Measurements from ENCODE around the gene HAL. TPM values are rescaled to one million over a fixed set of nuclear protein-coding genes. Genes with fewer than 3 reads are reported as not detected.
A peak's percentile ranks its signal among the peaks of the same experiment; 100 is the strongest.

The HAL gene
- total and polyA plus RNA-seq, 2 of the 13 experiments (the other 11 are each of a cell fraction or from before 2014, with no cell fraction given): 0.89 to 37.8 TPM

DNA sequence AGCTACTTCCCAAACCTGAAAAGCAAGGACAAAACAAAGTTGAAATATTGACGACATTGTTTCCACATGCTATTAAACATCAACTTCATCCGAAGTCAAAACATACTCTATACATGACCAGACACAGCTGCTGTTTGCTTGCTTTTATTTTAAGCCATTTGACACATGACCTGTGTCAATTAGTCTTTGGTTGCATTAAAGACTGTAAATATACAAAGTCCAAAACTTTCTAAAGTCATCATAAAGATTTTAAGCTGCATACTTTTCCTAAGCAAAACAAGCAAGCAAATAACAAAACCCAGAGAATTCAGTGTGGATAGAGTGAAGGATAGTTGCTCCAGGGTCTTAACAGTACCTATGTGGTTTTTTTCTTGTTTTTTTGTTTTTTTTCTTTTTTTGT, 21.8 kb downstream of the HAL start (continued):
- no peak for TF ChIP-seq NFKB2 (CRISPR knock-in tag; IDR thresholded peaks at IDR 0.05; ENCODE audit: borderline replicate concordance)
- TF ChIP-seq, protein P1, sequence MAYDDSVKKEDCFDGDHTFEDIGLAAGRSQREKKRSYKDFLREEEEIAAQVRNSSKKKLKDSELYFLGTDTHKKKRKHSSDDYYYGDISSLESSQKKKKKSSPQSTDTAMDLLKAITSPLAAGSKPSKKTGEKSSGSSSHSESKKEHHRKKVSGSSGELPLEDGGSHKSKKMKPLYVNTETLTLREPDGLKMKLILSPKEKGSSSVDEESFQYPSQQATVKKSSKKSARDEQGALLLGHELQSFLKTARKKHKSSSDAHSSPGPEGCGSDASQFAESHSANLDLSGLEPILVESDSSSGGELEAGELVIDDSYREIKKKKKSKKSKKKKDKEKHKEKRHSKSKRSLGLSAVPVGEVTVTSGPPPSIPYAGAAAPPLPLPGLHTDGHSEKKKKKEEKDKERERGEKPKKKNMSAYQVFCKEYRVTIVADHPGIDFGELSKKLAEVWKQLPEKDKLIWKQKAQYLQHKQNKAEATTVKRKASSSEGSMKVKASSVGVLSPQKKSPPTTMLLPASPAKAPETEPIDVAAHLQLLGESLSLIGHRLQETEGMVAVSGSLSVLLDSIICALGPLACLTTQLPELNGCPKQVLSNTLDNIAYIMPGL (CRISPR knock-in tag; IDR thresholded peaks at IDR 0.05; ENCODE audit: borderline replicate concordance in 1 of 2, low read depth in 1 of 2): peak in 1 of 2 experiments; percentile 41; a peak in 1 of 4 replicates
- no peak for TF ChIP-seq NFYB (CRISPR knock-in tag; IDR thresholded peaks at IDR 0.05)
- TF ChIP-seq, protein P2, sequence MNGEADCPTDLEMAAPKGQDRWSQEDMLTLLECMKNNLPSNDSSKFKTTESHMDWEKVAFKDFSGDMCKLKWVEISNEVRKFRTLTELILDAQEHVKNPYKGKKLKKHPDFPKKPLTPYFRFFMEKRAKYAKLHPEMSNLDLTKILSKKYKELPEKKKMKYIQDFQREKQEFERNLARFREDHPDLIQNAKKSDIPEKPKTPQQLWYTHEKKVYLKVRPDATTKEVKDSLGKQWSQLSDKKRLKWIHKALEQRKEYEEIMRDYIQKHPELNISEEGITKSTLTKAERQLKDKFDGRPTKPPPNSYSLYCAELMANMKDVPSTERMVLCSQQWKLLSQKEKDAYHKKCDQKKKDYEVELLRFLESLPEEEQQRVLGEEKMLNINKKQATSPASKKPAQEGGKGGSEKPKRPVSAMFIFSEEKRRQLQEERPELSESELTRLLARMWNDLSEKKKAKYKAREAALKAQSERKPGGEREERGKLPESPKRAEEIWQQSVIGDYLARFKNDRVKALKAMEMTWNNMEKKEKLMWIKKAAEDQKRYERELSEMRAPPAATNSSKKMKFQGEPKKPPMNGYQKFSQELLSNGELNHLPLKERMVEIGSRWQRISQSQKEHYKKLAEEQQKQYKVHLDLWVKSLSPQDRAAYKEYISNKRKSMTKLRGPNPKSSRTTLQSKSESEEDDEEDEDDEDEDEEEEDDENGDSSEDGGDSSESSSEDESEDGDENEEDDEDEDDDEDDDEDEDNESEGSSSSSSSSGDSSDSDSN (CRISPR knock-in tag; IDR thresholded peaks at IDR 0.05): no peak
- TF ChIP-seq ZNF205 (CRISPR knock-in tag; IDR thresholded peaks at IDR 0.05): peak; percentile 81
- peak; percentile 51; the same call in 1 of the 2 replicates for TF ChIP-seq LCORL (IDR thresholded peaks at IDR 0.05)
- peak; percentile 70; the same call in 1 of the 2 replicates for TF ChIP-seq LCORL (CRISPR knock-in tag; IDR thresholded peaks at IDR 0.05)
- TF ChIP-seq STAT5B (CRISPR knock-in tag; IDR thresholded peaks at IDR 0.05): no peak
- TF ChIP-seq MTA1 (CRISPR knock-in tag; IDR thresholded peaks at IDR 0.05; ENCODE audit: borderline replicate concordance): no peak
- 0 out of 2 replicates have a peak, but pooled peaks have one; percentile 56 for TF ChIP-seq ZMAT3 (CRISPR knock-in tag; conservative IDR thresholded peaks at IDR 0.05)
- TF ChIP-seq ZSCAN21 (CRISPR knock-in tag; IDR thresholded peaks at IDR 0.05; ENCODE audit: borderline replicate concordance): no peak
- no peak for TF ChIP-seq ZNF10 (CRISPR knock-in tag; IDR thresholded peaks at IDR 0.05; ENCODE audit: borderline replicate concordance, low read depth)
- TF ChIP-seq, protein P3, sequence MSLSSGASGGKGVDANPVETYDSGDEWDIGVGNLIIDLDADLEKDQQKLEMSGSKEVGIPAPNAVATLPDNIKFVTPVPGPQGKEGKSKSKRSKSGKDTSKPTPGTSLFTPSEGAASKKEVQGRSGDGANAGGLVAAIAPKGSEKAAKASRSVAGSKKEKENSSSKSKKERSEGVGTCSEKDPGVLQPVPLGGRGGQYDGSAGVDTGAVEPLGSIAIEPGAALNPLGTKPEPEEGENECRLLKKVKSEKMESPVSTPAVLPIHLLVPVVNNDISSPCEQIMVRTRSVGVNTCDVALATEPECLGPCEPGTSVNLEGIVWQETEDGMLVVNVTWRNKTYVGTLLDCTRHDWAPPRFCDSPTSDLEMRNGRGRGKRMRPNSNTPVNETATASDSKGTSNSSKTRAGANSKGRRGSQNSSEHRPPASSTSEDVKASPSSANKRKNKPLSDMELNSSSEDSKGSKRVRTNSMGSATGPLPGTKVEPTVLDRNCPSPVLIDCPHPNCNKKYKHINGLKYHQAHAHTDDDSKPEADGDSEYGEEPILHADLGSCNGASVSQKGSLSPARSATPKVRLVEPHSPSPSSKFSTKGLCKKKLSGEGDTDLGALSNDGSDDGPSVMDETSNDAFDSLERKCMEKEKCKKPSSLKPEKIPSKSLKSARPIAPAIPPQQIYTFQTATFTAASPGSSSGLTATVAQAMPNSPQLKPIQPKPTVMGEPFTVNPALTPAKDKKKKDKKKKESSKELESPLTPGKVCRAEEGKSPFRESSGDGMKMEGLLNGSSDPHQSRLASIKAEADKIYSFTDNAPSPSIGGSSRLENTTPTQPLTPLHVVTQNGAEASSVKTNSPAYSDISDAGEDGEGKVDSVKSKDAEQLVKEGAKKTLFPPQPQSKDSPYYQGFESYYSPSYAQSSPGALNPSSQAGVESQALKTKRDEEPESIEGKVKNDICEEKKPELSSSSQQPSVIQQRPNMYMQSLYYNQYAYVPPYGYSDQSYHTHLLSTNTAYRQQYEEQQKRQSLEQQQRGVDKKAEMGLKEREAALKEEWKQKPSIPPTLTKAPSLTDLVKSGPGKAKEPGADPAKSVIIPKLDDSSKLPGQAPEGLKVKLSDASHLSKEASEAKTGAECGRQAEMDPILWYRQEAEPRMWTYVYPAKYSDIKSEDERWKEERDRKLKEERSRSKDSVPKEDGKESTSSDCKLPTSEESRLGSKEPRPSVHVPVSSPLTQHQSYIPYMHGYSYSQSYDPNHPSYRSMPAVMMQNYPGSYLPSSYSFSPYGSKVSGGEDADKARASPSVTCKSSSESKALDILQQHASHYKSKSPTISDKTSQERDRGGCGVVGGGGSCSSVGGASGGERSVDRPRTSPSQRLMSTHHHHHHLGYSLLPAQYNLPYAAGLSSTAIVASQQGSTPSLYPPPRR (CRISPR knock-in tag; IDR thresholded peaks at IDR 0.05; ENCODE audit: borderline replicate concordance): peak; percentile 99
- TF ChIP-seq, protein P4, sequence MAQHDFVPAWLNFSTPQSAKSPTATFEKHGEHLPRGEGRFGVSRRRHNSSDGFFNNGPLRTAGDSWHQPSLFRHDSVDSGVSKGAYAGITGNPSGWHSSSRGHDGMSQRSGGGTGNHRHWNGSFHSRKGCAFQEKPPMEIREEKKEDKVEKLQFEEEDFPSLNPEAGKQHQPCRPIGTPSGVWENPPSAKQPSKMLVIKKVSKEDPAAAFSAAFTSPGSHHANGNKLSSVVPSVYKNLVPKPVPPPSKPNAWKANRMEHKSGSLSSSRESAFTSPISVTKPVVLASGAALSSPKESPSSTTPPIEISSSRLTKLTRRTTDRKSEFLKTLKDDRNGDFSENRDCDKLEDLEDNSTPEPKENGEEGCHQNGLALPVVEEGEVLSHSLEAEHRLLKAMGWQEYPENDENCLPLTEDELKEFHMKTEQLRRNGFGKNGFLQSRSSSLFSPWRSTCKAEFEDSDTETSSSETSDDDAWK (CRISPR knock-in tag; IDR thresholded peaks at IDR 0.05): no peak
- peak; percentile 69; the same call in 1 of the 2 replicates for TF ChIP-seq ETV5 (CRISPR knock-in tag; IDR thresholded peaks at IDR 0.05; ENCODE audit: borderline replicate concordance)
- TF ChIP-seq EP300 (IDR thresholded peaks at IDR 0.05; ENCODE audit: low read depth in 2 of 2, low read length in 2 of 2): peak; percentile 73 to 98; a peak in 3 of 4 replicates
- peak; percentile 83; the same call in 1 of the 2 replicates for TF ChIP-seq EP300 (CRISPR knock-in tag; IDR thresholded peaks at IDR 0.05; ENCODE audit: borderline replicate concordance)
- TF ChIP-seq EZH2 (conservative IDR thresholded peaks at IDR 0.05; ENCODE audit: low read depth, low read length): no peak
- no peak for TF ChIP-seq ZNF720 (CRISPR knock-in tag; IDR thresholded peaks at IDR 0.05)
- no peak for TF ChIP-seq HNRNPH1 (optimal IDR thresholded peaks at IDR 0.05; ENCODE audit: low read depth, low read length)
